Naive thymus-derived CD8-positive, alpha-beta T cell (primary cell): ENCODE measurements around the gene DDI1. TPM values are rescaled to one million over a fixed set of nuclear protein-coding genes. Genes with fewer than 3 reads are reported as not detected.
"Not testable (repeated sequence)": the region's sequence is repeated elsewhere in the genome, so short reads cannot be mapped to it uniquely, and the experiment has no call there.

Source experiments
- ATAC-seq, 2 donors: fragments of 150-1000 bp; cut with Tn5 transposase in 1 of 2; sonication (Bioruptor Pico), chemical (Tn5 transposase) in 1 of 2; 1 replicate in 1 of 2; 2 replicates in 1 of 2; pipeline ENCODE4 v1.10.0; 2021; ENCODE audit warnings: mild to moderate bottlenecking in 2 of 2, moderate library complexity in 2 of 2
- POLR2A ChIA-PET: fragments of 350-600 bp; sonication (Branson Sonifier 250); formaldehyde crosslinking; loops from one replicate; lab custom pipeline; 2021; ENCODE audit warnings: antibody characterized with exemption; lab: Charles Lee
- DNase-seq, 10 donors: peaks; one replicate each; pipeline versions ENCODE4 v3.0.0 to v3.0.0-alpha.2; 2020 to 2022
- H3K27ac Mint-ChIP-seq, 10 donors: one replicate each; pipeline ENCODE4 v1.8.0; 2020 to 2022; ENCODE audit warnings: mild to moderate bottlenecking in 10 of 10, mixed read lengths in 10 of 10, moderate library complexity in 4 of 10, inconsistent platforms in 1 of 10
- H3K27me3 Mint-ChIP-seq, 5 donors: one replicate each; pipeline ENCODE4 v1.8.0; 2021 to 2022; ENCODE audit warnings: mixed read lengths in 5 of 5
- H3K36me3 Mint-ChIP-seq, 3 donors: one replicate each; pipeline ENCODE4 v1.8.0; 2020 to 2022; ENCODE audit warnings: mixed read lengths in 3 of 3, mild to moderate bottlenecking in 2 of 3, inconsistent platforms in 1 of 3
- H3K4me1 Mint-ChIP-seq, 4 donors: one replicate each; pipeline ENCODE4 v1.8.0; 2021 to 2022; ENCODE audit warnings: mixed read lengths in 4 of 4
- H3K4me3 Mint-ChIP-seq, 10 donors: one replicate each; pipeline ENCODE4 v1.8.0; 2020 to 2022; ENCODE audit warnings: mild to moderate bottlenecking in 10 of 10, mixed read lengths in 10 of 10, moderate library complexity in 6 of 10, inconsistent platforms in 1 of 10
- H3K9me3 Mint-ChIP-seq, 9 donors: one replicate each; pipeline ENCODE4 v1.8.0; 2020 to 2022; ENCODE audit warnings: mixed read lengths in 9 of 9, mild to moderate bottlenecking in 3 of 9, inconsistent platforms in 1 of 9, moderate library complexity in 1 of 9
- polyA plus RNA-seq, 3 donors: library from polyadenylated mRNA; unstranded; fragments of 300-500 nt; fragmentation: Illumina TruSeq; gene quantifications; one replicate each; pipeline ENCODE4 v1.2.3, GENCODE V29; 2021
- total RNA-seq, 8 experiments: library from RNA in 2 of 8; stranded (reverse) in 2 of 8; gene quantifications; one replicate each; pipeline ENCODE4 v1.2.3 and lab custom pipeline; 2021 to 2026

Gene DDI1
- total and polyA plus RNA-seq, 5 experiments from 2014 or later, result 0.07 TPM; not detected in 4

- H3K4me1 Mint-ChIP-seq, result no peaks in the 10 kb centered on the region
- H3K4me3 Mint-ChIP-seq, result no peak overlapping the region
- H3K36me3 Mint-ChIP-seq, result no peaks in the 10 kb centered on the region
- POLR2A ChIA-PET, result no interaction called here
- no peak for DNase-seq
- H3K27ac Mint-ChIP-seq, result no peak overlapping the region
- ATAC-seq, result no peak
- H3K9me3 Mint-ChIP-seq, result peaks cover 0 to 2% (median 0%) of the 10 kb centered on the region in 9 donors
- H3K27me3 Mint-ChIP-seq, result peaks cover 0 to 11% (median 0%) of the 10 kb centered on the region in 5 donors
Observed at GRCh38 chr11:104009744-104010143, 26.7 kb upstream of the DDI1 start.

- no peaks in the 10 kb centered on the region for H3K36me3 Mint-ChIP-seq
- H3K4me3 Mint-ChIP-seq, result no peak overlapping the region
- peaks cover 0 to 2% (median 0%) of the 10 kb centered on the region in 9 donors for H3K9me3 Mint-ChIP-seq
- POLR2A ChIA-PET, result no interaction called here
- ATAC-seq (no peak), DNase-seq (no peak)
- H3K27ac Mint-ChIP-seq, result no peak overlapping the region
- H3K27me3 Mint-ChIP-seq, result peaks cover 0 to 11% (median 0%) of the 10 kb centered on the region in 5 donors
- H3K4me1 Mint-ChIP-seq, result no peaks in the 10 kb centered on the region
Observed at GRCh38 chr11:104011044-104011443, 25.4 kb upstream of the DDI1 start.

GRCh38 chr11:104015649-104016415 is 20.6 kb upstream of the DDI1 start:
- Mint-ChIP-seq H3K27me3 (peaks cover 0 to 6% (median 0%) of the 10 kb centered on the region in 5 donors), H3K27ac (no peak overlapping the region), H3K36me3 (no peaks in the 10 kb centered on the region), H3K9me3 (peaks cover 0 to 3% (median 0%) of the 10 kb centered on the region in 9 donors), H3K4me3 (no peak overlapping the region), H3K4me1 (no peaks in the 10 kb centered on the region)
- DNase-seq (no peak), ATAC-seq (no peak)
- POLR2A ChIA-PET, result no interaction called here

GRCh38 chr11:104024572-104024971 is 11.9 kb upstream of the DDI1 start:
- Mint-ChIP-seq H3K27me3 (no peaks in the 10 kb centered on the region), H3K27ac (no peak overlapping the region), H3K36me3 (no peaks in the 10 kb centered on the region), H3K4me3 (no peak overlapping the region), H3K4me1 (no peaks in the 10 kb centered on the region), H3K9me3 (no peaks in the 10 kb centered on the region)
- ATAC-seq (no peak), DNase-seq (no peak)
- POLR2A ChIA-PET, result no interaction called here

GRCh38 chr11:104028476-104029263 is 7.8 kb upstream of the DDI1 start:
- POLR2A ChIA-PET, result no interaction called here
- DNase-seq, result no peak
- Mint-ChIP-seq H3K4me1 (no peaks in the 10 kb centered on the region), H3K27me3 (no peaks in the 10 kb centered on the region), H3K4me3 (no peak overlapping the region), H3K36me3 (no peaks in the 10 kb centered on the region), H3K9me3 (peaks cover 0 to 5% (median 0%) of the 10 kb centered on the region in 9 donors), H3K27ac (no peak overlapping the region)
- ATAC-seq, result no peak

- Mint-ChIP-seq H3K27ac (no peak overlapping the region), H3K4me1 (no peaks in the 10 kb centered on the region), H3K36me3 (no peaks in the 10 kb centered on the region), H3K4me3 (no peak overlapping the region), H3K9me3 (peaks cover 0 to 5% (median 0%) of the 10 kb centered on the region in 9 donors), H3K27me3 (peaks cover 0 to 3% (median 0%) of the 10 kb centered on the region in 5 donors)
- DNase-seq (no peak), ATAC-seq (no peak)
- POLR2A ChIA-PET, result no interaction called here
Observed at GRCh38 chr11:104033134-104033533, 3.3 kb upstream of the DDI1 start.

- POLR2A ChIA-PET, result no interaction called here
- Mint-ChIP-seq H3K4me3 (no peak overlapping the region), H3K27ac (no peak overlapping the region), H3K27me3 (peaks cover 0 to 3% (median 0%) of the 10 kb centered on the region in 5 donors), H3K36me3 (no peaks in the 10 kb centered on the region), H3K4me1 (no peaks in the 10 kb centered on the region), H3K9me3 (peaks cover 0 to 5% (median 0%) of the 10 kb centered on the region in 9 donors)
- DNase-seq (no peak), ATAC-seq (no peak)
Observed at GRCh38 chr11:104033561-104033960, 2.9 kb upstream of the DDI1 start.

- H3K4me1 Mint-ChIP-seq, result no peaks in the 10 kb centered on the region
- ATAC-seq (no peak), DNase-seq (no peak)
- POLR2A ChIA-PET, result no interaction called here
- no peaks in the 10 kb centered on the region for H3K36me3 Mint-ChIP-seq
- H3K9me3 Mint-ChIP-seq, result peaks cover 0 to 3% (median 0%) of the 10 kb centered on the region in 9 donors
- peaks cover 0 to 3% (median 0%) of the 10 kb centered on the region in 5 donors for H3K27me3 Mint-ChIP-seq
- no peak overlapping the region for H3K27ac Mint-ChIP-seq
- no peak overlapping the region for H3K4me3 Mint-ChIP-seq
Observed at GRCh38 chr11:104036995-104037394, 555 bp downstream of the DDI1 start.

GRCh38 chr11:104041792-104042191 is 5.4 kb downstream of the DDI1 start:
- Mint-ChIP-seq H3K4me1 (no peaks in the 10 kb centered on the region), H3K9me3 (peaks cover 0 to 9% (median 0%) of the 10 kb centered on the region in 9 donors), H3K36me3 (no peaks in the 10 kb centered on the region), H3K27me3 (peaks cover 0 to 3% (median 0%) of the 10 kb centered on the region in 5 donors), H3K4me3 (no peak overlapping the region), H3K27ac (no peak overlapping the region)
- no peak for DNase-seq
- no peak for ATAC-seq
- POLR2A ChIA-PET, result no interaction called here

GRCh38 chr11:104043142-104043541 is 6.7 kb downstream of the DDI1 start:
- H3K4me1 Mint-ChIP-seq, result no peaks in the 10 kb centered on the region
- peaks cover 0 to 9% (median 0%) of the 10 kb centered on the region in 9 donors for H3K9me3 Mint-ChIP-seq

GRCh38 chr11:104043678-104044239 is 7.3 kb downstream of the DDI1 start:
- Mint-ChIP-seq H3K4me1 (no peaks in the 10 kb centered on the region), H3K4me3 (no peak overlapping the region), H3K27me3 (no peaks in the 10 kb centered on the region), H3K9me3 (peaks cover 0 to 9% (median 0%) of the 10 kb centered on the region in 9 donors), H3K27ac (no peak overlapping the region), H3K36me3 (no peaks in the 10 kb centered on the region)
- POLR2A ChIA-PET, result no interaction called here
- DNase-seq, result no peak
- ATAC-seq, result no peak

More at GRCh38 chr11:104043142-104043541, 6.7 kb downstream of the DDI1 start:
- no peaks in the 10 kb centered on the region for H3K27me3 Mint-ChIP-seq
- POLR2A ChIA-PET, result no interaction called here
- ATAC-seq (no peak), DNase-seq (no peak)
- H3K36me3 Mint-ChIP-seq, result no peaks in the 10 kb centered on the region
- H3K27ac Mint-ChIP-seq, result no peak overlapping the region
- no peak overlapping the region for H3K4me3 Mint-ChIP-seq

GRCh38 chr11:104046331-104046730 is 9.9 kb downstream of the DDI1 start:
- POLR2A ChIA-PET, result no interaction called here
- Mint-ChIP-seq H3K4me1 (no peaks in the 10 kb centered on the region), H3K27me3 (no peaks in the 10 kb centered on the region), H3K9me3 (peaks cover 0 to 9% (median 0%) of the 10 kb centered on the region in 9 donors), H3K36me3 (no peaks in the 10 kb centered on the region), H3K27ac (no peak overlapping the region), H3K4me3 (no peak overlapping the region)
- DNase-seq (no peak), ATAC-seq (no peak)

- DNase-seq, ATAC-seq, H3K27me3 Mint-ChIP-seq, H3K27ac Mint-ChIP-seq, POLR2A ChIA-PET, H3K9me3 Mint-ChIP-seq, H3K36me3 Mint-ChIP-seq, H3K4me3 Mint-ChIP-seq, H3K4me1 Mint-ChIP-seq: not testable (repeated sequence)
Observed at GRCh38 chr11:104046858-104047257, 10.4 kb downstream of the DDI1 start.
